IPS DF 6.9 (cell line): ENCODE results near the gene TSNAXIP1.

Experiments
- DNase-seq: peaks from one replicate; pipeline ENCODE4 v3.0.0-alpha.2; 2013; ENCODE audit warnings: low read depth, low spot score
- H3K27ac ChIP-seq: one replicate; pipeline ENCODE4 v1.5.1; 2013; ENCODE audit warnings: low read length, control low read depth
- H3K27me3 ChIP-seq: 2 replicates; pipeline ENCODE4 v1.6.1; 2013; ENCODE audit warnings: mild to moderate bottlenecking, low read length; ENCODE audit not compliant: control insufficient read depth, insufficient read depth
- H3K36me3 ChIP-seq: 2 replicates; pipeline ENCODE4 v1.6.1; 2013; ENCODE audit warnings: low read length; ENCODE audit not compliant: control insufficient read depth, insufficient read depth
- H3K4me1 ChIP-seq: 2 replicates; pipeline ENCODE4 v1.6.1; 2013; ENCODE audit warnings: low read length; ENCODE audit not compliant: control insufficient read depth, insufficient read depth
- H3K4me3 ChIP-seq: 2 replicates; pipeline ENCODE4 v1.5.1; 2013; ENCODE audit warnings: mild to moderate bottlenecking, low read length
- H3K9me3 ChIP-seq: 2 replicates; pipeline ENCODE4 v1.6.1; 2013; ENCODE audit warnings: low read length, inconsistent platforms; ENCODE audit not compliant: control insufficient read depth, insufficient read depth
- WGBS: extraction: QIAGEN DNeasy Blood & Tissue Kit; methylation state at CpG from one replicate; pipeline ENCODE4 v1.1.7; 2013; ENCODE audit warnings: mixed read lengths, missing lambda C conversion rate; ENCODE audit not compliant: insufficient read length, insufficient coverage; 5-methylcytosine and 5-hydroxymethylcytosine counted together

The TSNAXIP1 gene

DNA sequence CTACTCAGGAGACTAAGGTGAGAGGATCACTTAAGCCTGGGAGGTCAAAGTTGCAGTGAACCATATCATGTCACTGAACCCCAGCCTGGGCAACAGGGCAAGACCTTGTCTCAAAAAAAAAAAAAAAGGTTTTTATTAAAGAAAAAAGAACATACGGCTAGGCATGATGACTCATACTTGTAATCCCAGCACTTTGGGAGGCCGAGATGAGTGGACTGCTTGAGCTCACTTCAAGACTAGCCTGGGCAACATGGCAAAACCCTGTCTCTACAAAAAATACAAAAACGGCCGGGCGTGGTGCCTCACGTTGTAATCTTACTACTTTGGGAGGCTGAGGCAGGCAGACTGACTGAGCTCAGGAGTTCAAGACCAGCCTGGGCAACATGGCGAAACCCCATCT, 38.7 kb upstream of the TSNAXIP1 start:
- H3K9me3 ChIP-seq = no peaks in the 10 kb centered on the region
- WGBS = no CpG with 5 or more reads among the region's 7 CpGs
- H3K36me3 ChIP-seq = no peaks in the 10 kb centered on the region
- H3K27ac ChIP-seq = no peak overlapping the region
- no peaks in the 10 kb centered on the region for H3K4me1 ChIP-seq
- DNase-seq = no peak
- no peaks in the 10 kb centered on the region for H3K27me3 ChIP-seq
- no peak overlapping the region for H3K4me3 ChIP-seq

DNA sequence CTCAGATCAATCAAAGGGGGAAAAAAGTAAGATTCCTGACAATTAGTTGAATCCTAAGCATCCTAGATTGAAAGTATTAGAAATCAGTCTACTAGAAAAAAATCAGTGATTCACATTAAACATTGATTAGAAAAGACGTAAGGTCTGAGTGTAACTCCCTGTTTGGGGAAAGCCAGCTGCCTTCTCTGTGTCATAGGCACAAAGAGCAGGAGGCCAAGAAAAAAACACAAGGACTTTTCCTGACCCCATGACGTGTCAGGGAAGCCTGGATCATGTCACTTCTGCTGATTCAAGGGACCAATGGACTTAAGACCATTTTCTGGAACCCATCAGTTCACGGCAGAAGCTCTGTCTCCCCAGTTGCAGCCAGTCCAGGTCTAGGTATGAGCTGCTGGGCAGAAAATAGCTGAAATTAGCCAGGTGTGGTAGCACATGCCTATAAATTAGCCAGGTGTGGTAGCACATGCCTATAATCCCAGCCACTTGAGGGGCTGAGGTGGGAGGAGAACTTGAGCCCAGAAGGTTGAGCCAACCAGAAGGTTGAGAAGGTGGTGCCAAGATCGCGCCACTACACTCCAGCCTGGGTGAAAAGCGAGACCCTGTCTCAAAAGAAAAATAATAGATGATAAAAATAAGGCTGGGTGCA, 36.2 kb upstream of the TSNAXIP1 start:
- H3K27me3 ChIP-seq = no peaks in the 10 kb centered on the region
- H3K36me3 ChIP-seq = no peaks in the 10 kb centered on the region
- DNase-seq = no peak
- no peak overlapping the region for H3K4me3 ChIP-seq
- no peaks in the 10 kb centered on the region for H3K9me3 ChIP-seq
- H3K27ac ChIP-seq = no peak overlapping the region
- no CpG with 5 or more reads among the region's 6 CpGs for WGBS
- no peaks in the 10 kb centered on the region for H3K4me1 ChIP-seq

DNA sequence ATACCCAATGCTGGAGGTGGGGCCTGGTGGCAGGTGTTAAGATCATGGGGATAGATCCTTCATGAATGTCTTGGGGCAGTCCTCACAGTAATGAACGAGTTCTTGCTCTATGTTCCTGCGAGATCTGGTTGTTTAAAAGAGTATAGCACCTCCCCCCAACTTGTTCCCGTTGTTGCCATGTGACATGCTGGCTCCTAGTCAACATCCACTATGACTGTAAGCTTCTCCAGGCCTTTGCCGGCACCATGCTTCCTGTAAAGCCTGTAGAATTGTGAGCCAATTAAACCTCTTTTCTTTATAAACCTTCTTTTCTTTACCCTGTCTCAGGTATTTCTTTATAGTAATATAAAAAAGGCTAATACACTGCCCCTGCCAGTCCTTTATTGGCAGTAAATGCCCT, 33.6 kb upstream of the TSNAXIP1 start:
- no peak for DNase-seq
- H3K27ac ChIP-seq = no peak overlapping the region
- no CpG with 5 or more reads among the region's 4 CpGs for WGBS
- H3K36me3 ChIP-seq = no peaks in the 10 kb centered on the region
- no peak overlapping the region for H3K4me3 ChIP-seq
- no peaks in the 10 kb centered on the region for H3K4me1 ChIP-seq
- H3K9me3 ChIP-seq = no peaks in the 10 kb centered on the region
- H3K27me3 ChIP-seq = no peaks in the 10 kb centered on the region

DNA sequence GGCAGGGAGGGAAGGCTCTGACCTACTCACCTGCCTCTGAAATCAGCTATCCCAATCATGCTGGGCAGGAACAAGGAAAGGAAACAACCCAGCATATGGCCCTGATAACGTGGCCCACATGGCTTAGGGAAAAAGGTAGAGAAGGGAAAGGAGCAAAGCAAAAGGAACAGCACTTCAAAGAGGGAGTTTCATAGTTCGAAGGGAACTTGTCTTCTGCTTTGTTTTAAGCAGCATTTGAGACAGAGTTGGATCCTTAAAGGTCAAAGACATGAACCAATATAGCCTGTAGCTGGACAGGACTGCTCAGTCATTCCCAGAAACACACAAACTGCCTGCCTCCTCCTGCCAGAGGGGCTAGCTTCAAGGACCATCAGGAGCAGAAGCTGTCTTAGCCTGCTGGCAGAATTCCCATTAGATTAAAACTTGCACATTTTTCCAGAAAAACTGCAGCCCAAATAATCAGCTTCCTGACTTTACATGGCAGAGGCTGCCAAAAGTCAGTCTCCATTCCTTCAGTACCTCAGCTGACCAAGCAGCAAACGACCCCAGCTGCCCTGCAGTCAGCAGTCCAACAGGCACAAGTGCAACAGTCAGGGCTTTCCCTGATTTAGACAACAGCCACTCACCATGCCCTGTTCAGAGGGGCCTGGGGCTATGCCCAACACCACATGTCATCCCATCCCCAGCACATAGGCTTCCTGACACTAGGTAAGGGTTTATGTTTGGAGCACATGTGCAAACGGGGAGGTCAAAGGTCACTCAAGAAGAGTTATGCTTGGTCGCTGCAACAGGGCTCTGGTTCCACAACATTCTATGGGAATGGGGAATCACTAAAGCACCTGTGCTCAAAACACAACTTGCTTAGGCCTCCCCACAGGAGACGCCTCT, 32.9 kb upstream of the TSNAXIP1 start:
- no peak for DNase-seq
- H3K4me3 ChIP-seq = no peak overlapping the region
- no peak overlapping the region for H3K27ac ChIP-seq
- H3K36me3 ChIP-seq = no peaks in the 10 kb centered on the region
- WGBS = no CpG with 5 or more reads among the region's 6 CpGs
- H3K4me1 ChIP-seq = no peaks in the 10 kb centered on the region
- no peaks in the 10 kb centered on the region for H3K9me3 ChIP-seq
- H3K27me3 ChIP-seq = no peaks in the 10 kb centered on the region

DNA sequence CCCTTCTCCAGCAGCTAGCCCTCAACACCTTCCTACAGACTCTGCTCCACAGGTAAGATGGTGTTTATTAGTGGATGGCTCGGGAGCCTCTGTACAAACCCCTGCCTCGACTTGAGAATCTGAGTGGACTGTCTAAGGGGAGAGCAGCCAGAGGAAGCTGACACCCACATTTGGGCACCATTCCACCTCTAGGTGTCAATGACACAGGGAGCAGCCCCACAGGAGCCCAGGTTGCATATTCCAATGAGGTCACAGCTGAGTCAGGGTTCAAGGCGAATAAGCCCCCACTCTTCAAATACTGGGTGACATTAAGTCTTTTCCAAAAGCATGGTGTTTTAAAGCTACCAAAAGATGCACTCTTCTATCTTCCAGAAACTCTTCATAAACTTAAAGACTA, 32.2 kb upstream of the TSNAXIP1 start:
- Histone ChIP-seq H3K36me3 (no peaks in the 10 kb centered on the region), H3K4me1 (no peaks in the 10 kb centered on the region), H3K9me3 (no peaks in the 10 kb centered on the region), H3K4me3 (no peak overlapping the region), H3K27ac (no peak overlapping the region), H3K27me3 (no peaks in the 10 kb centered on the region)
- no CpG with 5 or more reads among the region's 3 CpGs for WGBS
- no peak for DNase-seq

DNA sequence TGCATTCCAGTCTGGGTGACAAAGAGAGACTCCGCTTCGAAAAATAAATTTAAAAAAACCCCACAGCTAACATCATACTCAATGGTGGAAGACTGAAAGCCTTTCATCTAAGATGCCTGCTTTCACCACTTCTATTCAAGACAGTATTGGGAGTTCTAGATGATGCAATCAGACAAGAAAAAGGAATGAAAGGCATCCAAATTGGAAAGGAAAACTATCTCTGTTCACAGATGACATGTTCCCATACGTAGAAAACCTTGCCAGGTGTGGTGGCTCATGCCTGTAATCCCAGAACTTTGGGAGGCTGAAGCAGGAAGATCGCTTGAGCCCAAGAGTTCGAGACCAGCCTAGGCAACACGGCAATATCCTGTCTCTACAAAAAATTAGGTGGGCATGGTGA, 31.4 kb upstream of the TSNAXIP1 start:
- Histone ChIP-seq H3K27me3 (no peaks in the 10 kb centered on the region), H3K4me3 (no peak overlapping the region), H3K9me3 (no peaks in the 10 kb centered on the region), H3K36me3 (no peaks in the 10 kb centered on the region), H3K4me1 (no peaks in the 10 kb centered on the region), H3K27ac (no peak overlapping the region)
- WGBS = no CpG with 5 or more reads among the region's 6 CpGs
- DNase-seq = no peak

DNA sequence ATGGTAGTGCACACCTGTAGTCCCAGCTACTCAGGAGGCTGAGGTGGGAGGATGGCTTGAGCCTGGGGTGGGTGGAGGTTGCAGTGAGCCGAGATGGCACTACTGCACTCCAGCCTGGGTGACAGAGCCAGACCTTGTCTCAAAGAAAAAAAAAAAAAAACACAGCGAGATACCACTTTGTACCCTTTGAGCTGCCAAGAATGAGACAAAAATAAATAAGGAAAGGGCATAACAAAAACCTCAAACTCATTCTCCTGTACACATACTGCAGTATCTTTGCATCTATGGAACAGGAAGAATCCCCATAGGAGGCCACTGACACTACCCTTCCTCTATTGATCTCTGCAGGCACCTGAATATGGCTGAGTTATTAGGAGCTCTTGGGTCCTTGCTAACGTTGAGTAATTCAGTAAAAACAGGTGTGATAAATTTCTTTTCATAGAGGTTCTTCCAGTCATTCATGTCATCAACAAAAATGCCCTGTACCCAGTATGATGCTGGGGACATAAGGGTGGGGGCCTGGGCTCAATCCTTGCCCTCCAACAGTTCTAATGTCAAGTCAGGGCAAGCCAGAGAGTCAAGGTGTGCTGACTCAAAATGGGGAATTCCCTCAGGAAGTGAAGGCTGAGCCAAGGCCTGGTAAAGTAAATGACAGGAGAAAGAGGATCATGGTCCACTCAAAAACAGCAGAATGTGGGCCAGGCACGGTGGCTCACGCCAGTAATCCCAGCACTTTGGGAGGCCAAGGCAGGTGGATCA, 27.3 kb upstream of the TSNAXIP1 start:
- H3K27ac ChIP-seq = no peak overlapping the region
- H3K4me3 ChIP-seq = no peak overlapping the region
- DNase-seq = no peak
- WGBS = no CpG with 5 or more reads among the region's 5 CpGs
- no peaks in the 10 kb centered on the region for H3K27me3 ChIP-seq
- no peaks in the 10 kb centered on the region for H3K4me1 ChIP-seq
- H3K9me3 ChIP-seq = no peaks in the 10 kb centered on the region
- no peaks in the 10 kb centered on the region for H3K36me3 ChIP-seq

DNA sequence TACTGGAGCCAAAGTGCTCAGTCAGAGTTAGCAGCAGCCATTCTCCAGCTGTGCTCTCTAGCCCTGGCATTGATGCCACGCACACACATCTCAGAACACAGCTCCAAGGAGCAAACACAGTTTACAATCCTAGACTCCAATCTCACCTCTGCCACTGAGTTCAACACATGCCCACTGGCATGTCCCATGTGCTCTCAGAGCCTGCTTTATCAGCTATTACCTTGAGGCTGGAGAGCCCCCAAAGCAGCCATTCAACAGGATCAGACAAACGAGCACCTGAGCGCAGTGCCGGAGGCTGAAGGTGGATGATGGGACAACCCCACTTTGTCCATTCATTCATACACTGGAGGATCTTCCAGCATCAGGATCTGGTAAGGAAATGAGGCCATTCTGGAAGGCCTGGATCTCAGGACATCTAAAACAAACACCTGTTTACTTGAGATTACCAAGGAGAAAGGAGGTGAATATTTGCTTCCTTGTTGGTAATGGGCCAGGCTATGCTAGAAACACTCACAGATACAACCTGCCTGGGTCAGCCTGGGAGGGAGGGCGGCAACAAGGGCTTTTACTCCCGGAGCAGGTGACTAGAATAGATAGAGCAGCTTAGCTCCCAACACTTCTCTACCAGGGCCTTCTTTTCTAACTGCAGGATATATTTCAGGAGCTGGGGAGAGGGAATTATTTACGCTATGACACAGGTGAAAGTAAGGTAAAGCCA, 25.7 kb upstream of the TSNAXIP1 start:
- WGBS = no CpG with 5 or more reads among the region's 7 CpGs
- no peaks in the 10 kb centered on the region for H3K27me3 ChIP-seq
- no peak overlapping the region for H3K4me3 ChIP-seq
- no peaks in the 10 kb centered on the region for H3K4me1 ChIP-seq
- no peak for DNase-seq
- no peak overlapping the region for H3K27ac ChIP-seq
- no peaks in the 10 kb centered on the region for H3K36me3 ChIP-seq
- H3K9me3 ChIP-seq = no peaks in the 10 kb centered on the region

DNA sequence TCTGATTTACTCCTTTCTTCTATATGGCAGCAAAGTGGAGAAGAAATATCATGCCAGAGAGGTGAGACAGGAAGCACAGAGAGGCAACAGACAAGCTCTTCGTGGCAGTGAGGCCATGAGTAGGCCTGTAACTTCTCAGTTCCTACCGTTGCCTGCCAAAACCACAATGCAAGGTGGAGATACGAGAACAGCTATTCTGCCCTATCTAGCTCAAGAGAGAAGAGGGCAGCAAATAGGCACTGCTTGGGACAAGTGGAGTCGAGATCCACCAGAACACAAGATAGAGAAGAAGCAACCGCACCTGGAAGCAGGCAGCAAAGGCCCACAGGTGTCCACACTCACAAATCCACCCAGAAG, 25.1 kb upstream of the TSNAXIP1 start:
- no CpG with 5 or more reads among the region's 5 CpGs for WGBS
- H3K9me3 ChIP-seq = no peaks in the 10 kb centered on the region
- H3K27me3 ChIP-seq = no peaks in the 10 kb centered on the region
- H3K27ac ChIP-seq = no peak overlapping the region
- no peak overlapping the region for H3K4me3 ChIP-seq
- no peaks in the 10 kb centered on the region for H3K36me3 ChIP-seq
- H3K4me1 ChIP-seq = no peaks in the 10 kb centered on the region
- no peak for DNase-seq
